Kidney (tissue), 14 donors: ENCODE results near the gene AFF3. TPM values are rescaled to one million over a fixed set of nuclear protein-coding genes. Genes with fewer than 3 reads are reported as not detected.
A peak's percentile ranks its signal among the peaks of the same experiment; 100 is the strongest.

ENCODE experiments used
- DNase-seq, 5 donors: peaks; one replicate each; pipeline ENCODE4 v3.0.0-alpha.2; 2013 to 2020
- FAIRE-seq: peaks from 2 replicates; lab custom pipeline; 2012; peaks lifted over from hg19 to GRCh38; lab: Jason Lieb, UNC
- H3K27ac ChIP-seq, 2 donors: one replicate each; pipeline ENCODE4 v1.7.0; 2013; ENCODE audit warnings: low read depth in 2 of 2, low read length in 2 of 2, inconsistent platforms in 1 of 2
- H3K27me3 ChIP-seq: one replicate; pipeline ENCODE4 v1.7.1; 2013; ENCODE audit warnings: low read length, inconsistent platforms; ENCODE audit not compliant: control insufficient read depth, insufficient read depth
- H3K36me3 ChIP-seq, 3 donors: one replicate each; pipeline versions ENCODE4 v1.7.0 to v1.7.1; 2013; ENCODE audit warnings: low read length in 3 of 3, control low read depth in 1 of 3, inconsistent platforms in 1 of 3; ENCODE audit not compliant: insufficient read depth in 3 of 3, control insufficient read depth in 2 of 3
- H3K4me1 ChIP-seq, 3 donors: one replicate each; pipeline versions ENCODE4 v1.7.0 to v1.7.1; 2013; ENCODE audit warnings: low read length in 3 of 3, inconsistent platforms in 1 of 3, low read depth in 1 of 3; ENCODE audit not compliant: control insufficient read depth in 2 of 3, insufficient read depth in 2 of 3
- H3K4me3 ChIP-seq, 3 donors: one replicate each; pipeline versions ENCODE4 v1.7.0 to v1.8.1; 2013; ENCODE audit warnings: low read length in 3 of 3, control low read depth in 1 of 3, inconsistent platforms in 1 of 3
- H3K9ac ChIP-seq, 3 donors: one replicate each; pipeline versions ENCODE4 v1.7.0 to v1.7.1; 2013; ENCODE audit warnings: low read length in 3 of 3, control low read depth in 1 of 3, inconsistent platforms in 1 of 3
- H3K9me3 ChIP-seq, 3 donors: one replicate each; pipeline versions ENCODE4 v1.7.0 to v1.7.1; 2013; ENCODE audit warnings: low read length in 3 of 3, control low read depth in 1 of 3, inconsistent platforms in 1 of 3; ENCODE audit not compliant: control insufficient read depth in 2 of 3, insufficient read depth in 1 of 3
- intact Hi-C: fragments of 100-400 bp; cut with DNase I; formaldehyde crosslinking; loops from one replicate; pipeline ENCODE4 v1.11.1; 2022
- polyA plus RNA-seq: library from polyadenylated mRNA; stranded (reverse); fragments of 350-450 nt; fragmentation: Illumina TruSeq; extraction: RNeasy Lipid Tissue Mini Kit (QIAGEN cat#74804); gene quantifications from one replicate; pipeline ENCODE4 v1.2.3, GENCODE V29; 2014; ENCODE audit warnings: low read depth, low replicate concordance; ENCODE audit not compliant: insufficient read depth
- total RNA-seq: library from RNA; stranded (reverse); fragmentation: NEBNext Ultra II Directional; extraction: Animal tissue kit (Norgen Biotek cat#: 25700); gene quantifications from one replicate; pipeline ENCODE4 v1.2.1, GENCODE V29; 2021
- TF ChIP-seq, protein P1 (sequence below): IDR thresholded peaks from 3 replicates; pipeline ENCODE4 v1.5.1; 2012; ENCODE audit warnings: mild to moderate bottlenecking, moderate library complexity, borderline replicate concordance; ENCODE audit not compliant: insufficient read depth; ENCODE audit errors: extremely low read depth
- donor health status: control.
- donor health status: control.
- donor health status: control.
- donor health status: control.
- donor health status: control.
- donor health status: DM: yes; HTN: yes; CAD: no.
- donor health status: Normal renal cell carcinoma (clear cell type).

The AFF3 gene
- total and polyA plus RNA-seq, 2 donors from 2014 or later, result 0.65 to 11.0 TPM

DNA sequence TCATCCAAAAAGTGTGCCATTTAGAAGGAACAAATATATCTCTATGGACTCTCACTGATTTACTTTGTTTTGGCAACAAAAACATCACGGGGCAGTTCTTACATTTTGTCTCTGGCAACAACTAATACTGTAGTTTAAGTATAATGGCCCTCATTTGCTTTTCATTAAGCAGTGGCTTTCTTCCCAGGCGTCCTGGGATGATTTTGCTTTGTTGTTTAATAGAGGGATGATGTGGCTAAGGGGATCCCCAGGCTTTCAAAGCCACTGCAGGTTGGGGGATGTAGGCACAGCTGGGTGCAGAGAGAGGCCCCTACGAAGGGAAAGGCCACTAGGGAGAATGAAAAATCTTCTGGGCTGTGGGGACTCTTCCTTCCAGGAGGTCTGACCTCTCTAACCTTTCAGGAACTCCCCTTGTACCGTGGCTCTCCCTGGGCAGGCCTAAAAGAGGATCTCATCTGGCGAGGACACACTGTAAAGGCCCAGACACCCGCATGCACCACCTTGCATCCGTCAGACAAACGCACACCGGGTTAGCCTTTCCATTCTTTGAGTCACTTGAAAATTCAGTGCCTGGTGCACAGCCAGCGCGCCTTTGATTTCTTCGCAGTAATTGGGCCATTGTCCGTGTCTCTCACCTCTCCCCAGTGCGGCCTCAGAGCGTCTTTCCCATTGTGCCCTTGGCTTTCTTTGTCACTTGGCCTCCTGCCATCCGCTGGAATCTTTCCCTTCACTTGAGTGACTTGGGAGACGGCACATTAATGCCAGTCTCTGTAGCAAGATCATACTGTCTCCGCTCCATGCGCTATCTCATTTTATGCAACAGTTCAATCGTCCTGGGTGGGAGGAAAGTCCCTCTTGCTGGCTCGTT lies 40.3 kb upstream of the AFF3 start:
- H3K9me3 ChIP-seq, result no peaks in the 10 kb centered on the region
- H3K4me3 ChIP-seq, result no peak overlapping the region
- no peaks in the 10 kb centered on the region for H3K27me3 ChIP-seq
- no peaks in the 10 kb centered on the region for H3K4me1 ChIP-seq
- TF ChIP-seq, protein P1, sequence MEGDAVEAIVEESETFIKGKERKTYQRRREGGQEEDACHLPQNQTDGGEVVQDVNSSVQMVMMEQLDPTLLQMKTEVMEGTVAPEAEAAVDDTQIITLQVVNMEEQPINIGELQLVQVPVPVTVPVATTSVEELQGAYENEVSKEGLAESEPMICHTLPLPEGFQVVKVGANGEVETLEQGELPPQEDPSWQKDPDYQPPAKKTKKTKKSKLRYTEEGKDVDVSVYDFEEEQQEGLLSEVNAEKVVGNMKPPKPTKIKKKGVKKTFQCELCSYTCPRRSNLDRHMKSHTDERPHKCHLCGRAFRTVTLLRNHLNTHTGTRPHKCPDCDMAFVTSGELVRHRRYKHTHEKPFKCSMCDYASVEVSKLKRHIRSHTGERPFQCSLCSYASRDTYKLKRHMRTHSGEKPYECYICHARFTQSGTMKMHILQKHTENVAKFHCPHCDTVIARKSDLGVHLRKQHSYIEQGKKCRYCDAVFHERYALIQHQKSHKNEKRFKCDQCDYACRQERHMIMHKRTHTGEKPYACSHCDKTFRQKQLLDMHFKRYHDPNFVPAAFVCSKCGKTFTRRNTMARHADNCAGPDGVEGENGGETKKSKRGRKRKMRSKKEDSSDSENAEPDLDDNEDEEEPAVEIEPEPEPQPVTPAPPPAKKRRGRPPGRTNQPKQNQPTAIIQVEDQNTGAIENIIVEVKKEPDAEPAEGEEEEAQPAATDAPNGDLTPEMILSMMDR, result no peak
- H3K9ac ChIP-seq, result no peak overlapping the region
- FAIRE-seq (no peak), DNase-seq (no peak)
- no peak overlapping the region for H3K27ac ChIP-seq
- H3K36me3 ChIP-seq, result no peaks in the 10 kb centered on the region
- intact Hi-C loops, result no loop called here

- no peaks in the 10 kb centered on the region for H3K9me3 ChIP-seq
- H3K27me3 ChIP-seq, result no peaks in the 10 kb centered on the region
- no peak overlapping the region for H3K27ac ChIP-seq
- TF ChIP-seq, protein P1, result no peak
- FAIRE-seq (no peak), DNase-seq (no peak)
- no peak overlapping the region for H3K4me3 ChIP-seq
- intact Hi-C loops, result no loop called here
- H3K9ac ChIP-seq, result no peak overlapping the region
- H3K36me3 ChIP-seq, result no peaks in the 10 kb centered on the region
- no peaks in the 10 kb centered on the region for H3K4me1 ChIP-seq
Measured at GRCh38 chr2:100180503-100180902, 38.1 kb upstream of the AFF3 start.

DNA sequence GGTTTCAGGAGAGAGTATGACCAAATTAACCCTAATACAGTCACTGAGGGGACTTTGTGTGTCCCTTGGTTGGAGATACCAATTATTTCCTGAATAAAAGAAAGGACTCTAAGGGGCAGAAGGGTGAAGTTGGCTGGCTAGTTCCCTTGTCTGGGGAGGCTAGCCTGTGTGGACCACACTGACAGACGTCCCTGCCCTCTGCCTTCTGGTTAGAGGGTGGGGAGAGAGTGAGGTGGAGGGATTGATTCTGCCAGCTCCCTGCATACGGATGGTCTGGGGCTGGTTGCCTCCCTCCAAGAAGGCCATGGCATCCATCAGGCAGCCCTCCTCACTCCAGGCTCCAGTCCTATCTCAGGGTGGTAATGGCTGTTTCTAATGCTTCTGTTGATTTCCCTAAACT lies 37.4 kb upstream of the AFF3 start:
- Histone ChIP-seq H3K4me1 (no peaks in the 10 kb centered on the region), H3K27ac (no peak overlapping the region), H3K9me3 (no peaks in the 10 kb centered on the region), H3K4me3 (no peak overlapping the region), H3K36me3 (no peaks in the 10 kb centered on the region), H3K9ac (no peak overlapping the region), H3K27me3 (no peaks in the 10 kb centered on the region)
- TF ChIP-seq, protein P1, result no peak
- FAIRE-seq, result no peak
- peak in 1 of 5 donors; percentile 4 for DNase-seq
- intact Hi-C loops, result no loop called here
